ENCODE measurements around the gene ARRDC2. TPM values are rescaled to one million over a fixed set of nuclear protein-coding genes. Genes with fewer than 3 reads are reported as not detected.
A peak's percentile ranks its signal among the peaks of the same experiment; 100 is the strongest.

The ARRDC2 gene
- total RNA-seq, 1 experiment from 2014 or later: 27.7 TPM

- Histone ChIP-seq H2AFZ (ENCODE audit: low read length) (no peak overlapping the region), H3K9ac (ENCODE audit: low read length) (no peak overlapping the region), H3K4me3 (ENCODE audit: low read length) (no peak overlapping the region), H3K79me2 (ENCODE audit: low read length) (no peaks in the 10 kb centered on the region), H3K27me3 (ENCODE audit: low read length) (no peaks in the 10 kb centered on the region), H3K9me2 (replicated peaks; ENCODE audit: low read length) (no peaks in the 10 kb centered on the region), H4K20me1 (ENCODE audit: low read length) (no peaks in the 10 kb centered on the region), H3K27ac (ENCODE audit: low read length) (no peak overlapping the region), H3F3A (ENCODE audit: low read length, unreplicated experiment) (no peaks in the 10 kb centered on the region), H3K36me3 (ENCODE audit: low read depth, low read length) (no peaks in the 10 kb centered on the region), H3K4me2 (ENCODE audit: low read length) (no peak overlapping the region), H3K9me3 (ENCODE audit: low read length) (no peaks in the 10 kb centered on the region; the same call in 1 of the 2 replicates), H3K4me1 (ENCODE audit: insufficient read depth, low read length) (peaks cover 15% of the 10 kb centered on the region)
- ChIA-PET POLR2A (ENCODE audit: unreplicated experiment) (no interaction called here), CTCF (no interaction called here)
- no peak for DNase-seq
- intact Hi-C loops (cut with micrococcal nuclease): no loop called here
- TF ChIP-seq EZH2 (IDR thresholded peaks at IDR 0.05; ENCODE audit: low read length, unreplicated experiment) (no peak), CTCF (conservative IDR thresholded peaks at IDR 0.05; ENCODE audit: low read depth, low read length) (no peak), EZH2phosphoT487 (IDR thresholded peaks at IDR 0.05; ENCODE audit: borderline replicate concordance, low read length) (no peak)
- BruUV-seq (replicated peaks): no TSS peak
- ATAC-seq: no peak
Measured at GRCh38 chr19:18041054-18041453, 33.1 kb downstream of the ARRDC2 start.

- Histone ChIP-seq H3K27ac (ENCODE audit: low read length) (no peak overlapping the region), H3K4me3 (ENCODE audit: low read length) (no peak overlapping the region), H3K4me1 (ENCODE audit: insufficient read depth, low read length) (peaks cover 22% of the 10 kb centered on the region), H3K36me3 (ENCODE audit: low read depth, low read length) (no peaks in the 10 kb centered on the region), H3K9me3 (ENCODE audit: low read length) (no peaks in the 10 kb centered on the region; the same call in 1 of the 2 replicates), H3K9me2 (replicated peaks; ENCODE audit: low read length) (no peaks in the 10 kb centered on the region), H4K20me1 (ENCODE audit: low read length) (no peaks in the 10 kb centered on the region), H3F3A (ENCODE audit: low read length, unreplicated experiment) (no peaks in the 10 kb centered on the region), H3K27me3 (ENCODE audit: low read length) (no peaks in the 10 kb centered on the region), H3K79me2 (ENCODE audit: low read length) (no peaks in the 10 kb centered on the region), H2AFZ (ENCODE audit: low read length) (no peak overlapping the region), H3K4me2 (ENCODE audit: low read length) (no peak overlapping the region), H3K9ac (ENCODE audit: low read length) (no peak overlapping the region)
- intact Hi-C loops (cut with micrococcal nuclease): no loop called here
- TF ChIP-seq CTCF (conservative IDR thresholded peaks at IDR 0.05; ENCODE audit: low read depth, low read length) (no peak), EZH2phosphoT487 (IDR thresholded peaks at IDR 0.05; ENCODE audit: borderline replicate concordance, low read length) (no peak), EZH2 (IDR thresholded peaks at IDR 0.05; ENCODE audit: low read length, unreplicated experiment) (no peak)
- BruUV-seq (replicated peaks): no TSS peak
- POLR2A ChIA-PET (ENCODE audit: unreplicated experiment): no interaction called here
- DNase-seq (no peak), ATAC-seq (no peak)
- CTCF ChIA-PET: no interaction called here
Measured at GRCh38 chr19:18043676-18044075, 35.7 kb downstream of the ARRDC2 start.

GRCh38 chr19:18044825-18045304 is 36.9 kb downstream of the ARRDC2 start:
- Histone ChIP-seq H3K9ac (ENCODE audit: low read length) (peak overlapping the region; percentile 29; the same call in 1 of the 2 replicates), H3F3A (ENCODE audit: low read length, unreplicated experiment) (no peaks in the 10 kb centered on the region), H3K4me1 (ENCODE audit: insufficient read depth, low read length) (peaks cover 22% of the 10 kb centered on the region), H3K27ac (ENCODE audit: low read length) (peak overlapping the region; percentile 67), H3K79me2 (ENCODE audit: low read length) (no peaks in the 10 kb centered on the region), H3K9me3 (ENCODE audit: low read length) (no peaks in the 10 kb centered on the region; the same call in 1 of the 2 replicates), H3K36me3 (ENCODE audit: low read depth, low read length) (no peaks in the 10 kb centered on the region), H3K27me3 (ENCODE audit: low read length) (no peaks in the 10 kb centered on the region), H4K20me1 (ENCODE audit: low read length) (no peaks in the 10 kb centered on the region), H3K4me3 (ENCODE audit: low read length) (peak overlapping the region; percentile 56), H3K4me2 (ENCODE audit: low read length) (peak overlapping the region; percentile 77), H2AFZ (ENCODE audit: low read length) (peak overlapping the region; percentile 30), H3K9me2 (replicated peaks; ENCODE audit: low read length) (no peaks in the 10 kb centered on the region)
- CTCF ChIA-PET: no interaction called here
- peak; percentile 53 for ATAC-seq
- TF ChIP-seq EZH2phosphoT487 (IDR thresholded peaks at IDR 0.05; ENCODE audit: borderline replicate concordance, low read length): no peak
- TF ChIP-seq EZH2 (IDR thresholded peaks at IDR 0.05; ENCODE audit: low read length, unreplicated experiment): no peak
- no peak for TF ChIP-seq CTCF (conservative IDR thresholded peaks at IDR 0.05; ENCODE audit: low read depth, low read length)
- intact Hi-C loops (cut with micrococcal nuclease): no loop called here
- BruUV-seq (replicated peaks): no TSS peak
- peak; percentile 69 for DNase-seq
- POLR2A ChIA-PET (ENCODE audit: unreplicated experiment): no interaction called here

Data from PC-3 (cell line).